MCF 10A (cell line): Measurements from ENCODE around the gene UAP1L1. TPM values are rescaled to one million over a fixed set of nuclear protein-coding genes. Genes with fewer than 3 reads are reported as not detected.

Source experiments
- BruUV-seq: library from RNA; stranded (reverse); fragments of 400-500 nt; replicated peaks from 2 replicates; lab custom pipeline; 2021; lab: Mats Ljungman, UMichigan
- CTCF ChIA-PET: fragments of 300-600 bp; sonication (Branson Sonifier 250); formaldehyde crosslinking; extraction: SDS; loops from one replicate; lab custom pipeline; 2021; ENCODE audit warnings: antibody characterized with exemption, inconsistent platforms; lab: Yijun Ruan, JAX
- POLR2A ChIA-PET: fragments of 300-600, 350-650 bp; sonication (Branson Sonifier 250); formaldehyde crosslinking; extraction: SDS; loops from one replicate; lab custom pipeline; 2020; ENCODE audit warnings: antibody characterized with exemption, inconsistent platforms; lab: Yijun Ruan, JAX
- DNase-seq: peaks from one replicate; pipeline ENCODE4 v3.0.0-alpha.2; 2018; ENCODE audit not compliant: unreplicated experiment
- H3K27ac Mint-ChIP-seq: one replicate; pipeline ENCODE4 v1.8.0; 2022; ENCODE audit warnings: mild to moderate bottlenecking, low read depth, mixed read lengths; ENCODE audit not compliant: unreplicated experiment
- H3K27me3 Mint-ChIP-seq: one replicate; pipeline ENCODE4 v1.8.0; 2022; ENCODE audit warnings: mixed read lengths; ENCODE audit not compliant: insufficient read depth, unreplicated experiment
- H3K36me3 Mint-ChIP-seq: one replicate; pipeline ENCODE4 v1.8.0; 2022; ENCODE audit warnings: mild to moderate bottlenecking, moderate library complexity, mixed read lengths; ENCODE audit not compliant: insufficient read depth, unreplicated experiment
- H3K4me1 Mint-ChIP-seq: one replicate; pipeline ENCODE4 v1.8.0; 2022; ENCODE audit warnings: mixed read lengths; ENCODE audit not compliant: insufficient read depth, unreplicated experiment
- H3K4me3 Mint-ChIP-seq: one replicate; pipeline ENCODE4 v1.8.0; 2022; ENCODE audit warnings: mild to moderate bottlenecking, moderate library complexity, mixed read lengths; ENCODE audit not compliant: unreplicated experiment
- H3K9me3 Mint-ChIP-seq: one replicate; pipeline ENCODE4 v1.8.0; 2022; ENCODE audit warnings: mixed read lengths; ENCODE audit not compliant: unreplicated experiment
- CTCF ChIP-seq: fragments of 200-600 bp; IDR thresholded peaks from one replicate; pipeline ENCODE4 v1.8.0; 2022; ENCODE audit warnings: antibody characterized with exemption, mild to moderate bottlenecking; ENCODE audit not compliant: unreplicated experiment
- intact Hi-C: fragments of 100-400 bp; cut with micrococcal nuclease; formaldehyde crosslinking; loops from 2 replicates; pipeline ENCODE4 v1.14.1; 2022
- total RNA-seq: library from RNA; stranded (reverse); gene quantifications from 2 replicates; pipeline ENCODE4 v1.2.3, GENCODE V29; 2022

Gene UAP1L1
- total RNA-seq, 1 experiment from 2014 or later: 1.0 TPM

GRCh38 chr9:137114220-137114612, 36.9 kb downstream of the UAP1L1 start:
- no TSS peak for BruUV-seq
- Mint-ChIP-seq H3K36me3 (peaks cover 8% of the 10 kb centered on the region), H3K4me1 (no peaks in the 10 kb centered on the region), H3K27ac (no peak overlapping the region), H3K4me3 (peak overlapping the region; percentile 62), H3K9me3 (no peaks in the 10 kb centered on the region), H3K27me3 (no peaks in the 10 kb centered on the region)
- TF ChIP-seq CTCF: no peak
- ChIA-PET CTCF (no interaction called here), POLR2A (interaction anchor here (2.4 kb wide), 1 partner anchor 27 kb away, joined by 12 read pairs; the partner anchor contains the start of gene MAN1B1)
- intact Hi-C loops: no loop called here
- DNase-seq: no peak

GRCh38 chr9:137114613-137115393, 37.5 kb downstream of the UAP1L1 start, which contains the start of gene DPP7:
Gene DPP7 (minus strand): TSS chr9:137114733. CDS start chr9:137114713, 20 bp downstream.
- no peak within 1 kb of the TSS for H3K27ac Mint-ChIP-seq
- no TSS peak for BruUV-seq
- TF ChIP-seq CTCF: no peak
- H3K27me3 Mint-ChIP-seq: no peaks in the 10 kb centered on the region
- no peaks in the 10 kb centered on the region for H3K4me1 Mint-ChIP-seq
- intact Hi-C loops: no loop called here
- peak; percentile 53 for DNase-seq
- H3K9me3 Mint-ChIP-seq: no peaks in the 10 kb centered on the region
- ChIA-PET CTCF (interaction anchor here (0.8 kb wide), 1 partner anchor 12 kb away, joined by 3 read pairs; no protein-coding TSS in a partner anchor), POLR2A (interaction anchor here (0.8 to 2.4 kb wide), 6 partner anchors 11 to 112 kb away, joined by 3 to 12 read pairs (median 4); partner anchors contain the start of genes MAN1B1, RNF224 and SSNA1)
- peaks cover 3% of the 10 kb centered on the region for H3K36me3 Mint-ChIP-seq
- H3K4me3 Mint-ChIP-seq: peak within 1 kb of the TSS; percentile 62

GRCh38 chr9:137115394-137116026, 38.2 kb downstream of the UAP1L1 start:
- Mint-ChIP-seq H3K27ac (no peak overlapping the region), H3K4me3 (peak overlapping the region; percentile 16), H3K36me3 (no peaks in the 10 kb centered on the region), H3K9me3 (no peaks in the 10 kb centered on the region), H3K27me3 (no peaks in the 10 kb centered on the region), H3K4me1 (no peaks in the 10 kb centered on the region)
- POLR2A ChIA-PET: interaction anchor here (0.8 to 2.4 kb wide), 7 partner anchors 11 to 112 kb away, joined by 3 to 12 read pairs (median 4); partner anchors contain the start of genes MAN1B1, RNF224 and SSNA1
- no peak for DNase-seq
- no TSS peak for BruUV-seq
- intact Hi-C loops: no loop called here
- CTCF ChIA-PET: interaction anchor here (0.8 kb wide), 1 partner anchor 11 kb away, joined by 3 read pairs; no protein-coding TSS in a partner anchor
- TF ChIP-seq CTCF: no peak
